Trophoblast cell (in vitro differentiated cells and primary cell): ENCODE data around the gene EVC.
"Not testable (repeated sequence)": the region's sequence is repeated elsewhere in the genome, so short reads cannot be mapped to it uniquely, and the experiment has no call there.

ENCODE experiments used
- DNase-seq, 2 donors: peaks; one replicate each; pipeline ENCODE4 v3.0.0-alpha.2; 2016
- H2AFZ ChIP-seq: 2 replicates; pipeline ENCODE4 v1.6.1; 2013; ENCODE audit warnings: low read length, moderate library complexity, mild to moderate bottlenecking; ENCODE audit not compliant: insufficient read depth, poor library complexity
- H2AK5ac ChIP-seq: 2 replicates; pipeline ENCODE4 v1.6.1; 2013; ENCODE audit warnings: mild to moderate bottlenecking, low read length
- H2BK120ac ChIP-seq: 2 replicates; pipeline ENCODE4 v1.6.1; 2013; ENCODE audit warnings: low read length, mild to moderate bottlenecking, moderate library complexity; ENCODE audit not compliant: insufficient read depth, poor library complexity
- H2BK12ac ChIP-seq: 2 replicates; pipeline ENCODE4 v1.6.1; 2013; ENCODE audit warnings: mild to moderate bottlenecking, low read length, moderate library complexity
- H2BK5ac ChIP-seq: 2 replicates; pipeline ENCODE4 v1.6.1; 2013; ENCODE audit warnings: low read length, low read depth, moderate library complexity, mild to moderate bottlenecking; ENCODE audit not compliant: poor library complexity
- H3K14ac ChIP-seq: 2 replicates; pipeline ENCODE4 v1.6.1; 2013; ENCODE audit warnings: mild to moderate bottlenecking, low read length
- H3K18ac ChIP-seq: 2 replicates; pipeline ENCODE4 v1.6.1; 2013; ENCODE audit warnings: mild to moderate bottlenecking, low read length
- H3K23ac ChIP-seq: 2 replicates; pipeline ENCODE4 v1.6.1; 2013; ENCODE audit warnings: low read length
- H3K27ac ChIP-seq: 2 replicates; pipeline ENCODE4 v1.5.1; 2013; ENCODE audit warnings: low read depth, mild to moderate bottlenecking, inconsistent platforms, low read length, moderate library complexity
- H3K27me3 ChIP-seq: 2 replicates; pipeline ENCODE4 v1.6.1; 2013; ENCODE audit warnings: inconsistent platforms, mild to moderate bottlenecking, low read length, moderate library complexity; ENCODE audit not compliant: insufficient read depth
- H3K36me3 ChIP-seq, 2 experiments: 1 replicate in 1 of 2; 2 replicates in 1 of 2; pipeline ENCODE4 v1.6.1; 2013; ENCODE audit warnings: low read length in 2 of 2, mild to moderate bottlenecking in 2 of 2, moderate library complexity in 1 of 2; ENCODE audit not compliant: insufficient read depth in 2 of 2, control insufficient read depth in 1 of 2
- H3K4ac ChIP-seq: 2 replicates; pipeline ENCODE4 v1.6.1; 2013; ENCODE audit warnings: low read depth, mild to moderate bottlenecking, low read length, moderate library complexity
- H3K4me1 ChIP-seq, 2 experiments: 1 replicate in 1 of 2; 2 replicates in 1 of 2; pipeline ENCODE4 v1.6.1; 2013; ENCODE audit warnings: low read length in 2 of 2, mild to moderate bottlenecking in 2 of 2, moderate library complexity in 1 of 2; ENCODE audit not compliant: insufficient read depth in 2 of 2, control insufficient read depth in 1 of 2
- H3K4me2 ChIP-seq: 2 replicates; pipeline ENCODE4 v1.6.1; 2013; ENCODE audit warnings: inconsistent platforms, mild to moderate bottlenecking, low read length, moderate library complexity
- H3K4me3 ChIP-seq: 2 replicates; pipeline ENCODE4 v1.5.1; 2013; ENCODE audit warnings: mild to moderate bottlenecking, low read depth, low read length, inconsistent platforms
- H3K79me1 ChIP-seq: one replicate; pipeline ENCODE4 v1.6.1; 2013; ENCODE audit warnings: low read length
- H3K79me2 ChIP-seq: 2 replicates; pipeline ENCODE4 v1.6.1; 2013; ENCODE audit warnings: low read length, mild to moderate bottlenecking; ENCODE audit not compliant: control insufficient read depth, insufficient read depth, poor library complexity
- H3K9ac ChIP-seq: 2 replicates; pipeline ENCODE4 v1.6.1; 2013; ENCODE audit warnings: mild to moderate bottlenecking, low read length
- H3K9me3 ChIP-seq: 2 replicates; pipeline ENCODE4 v1.6.1; 2013; ENCODE audit warnings: low read depth, mild to moderate bottlenecking, control low read depth, inconsistent platforms, low read length; ENCODE audit not compliant: insufficient read depth
- H4K12ac ChIP-seq: 2 replicates; pipeline ENCODE4 v1.6.1; 2013; ENCODE audit warnings: low read depth, mild to moderate bottlenecking, low read length, moderate library complexity
- H4K8ac ChIP-seq: 2 replicates; pipeline ENCODE4 v1.6.1; 2013; ENCODE audit warnings: low read depth, mild to moderate bottlenecking, low read length, moderate library complexity
- H4K91ac ChIP-seq: one replicate; pipeline ENCODE4 v1.6.1; 2013; ENCODE audit warnings: low read depth, mild to moderate bottlenecking, low read length, moderate library complexity
- WGBS: extraction: QIAGEN DNeasy Blood & Tissue Kit; methylation state at CpG from one replicate; pipeline ENCODE4 v1.1.7; 2013; ENCODE audit warnings: missing lambda C conversion rate; ENCODE audit not compliant: insufficient read length, insufficient coverage; ENCODE audit errors: extremely low coverage; 5-methylcytosine and 5-hydroxymethylcytosine counted together

Gene EVC

DNA sequence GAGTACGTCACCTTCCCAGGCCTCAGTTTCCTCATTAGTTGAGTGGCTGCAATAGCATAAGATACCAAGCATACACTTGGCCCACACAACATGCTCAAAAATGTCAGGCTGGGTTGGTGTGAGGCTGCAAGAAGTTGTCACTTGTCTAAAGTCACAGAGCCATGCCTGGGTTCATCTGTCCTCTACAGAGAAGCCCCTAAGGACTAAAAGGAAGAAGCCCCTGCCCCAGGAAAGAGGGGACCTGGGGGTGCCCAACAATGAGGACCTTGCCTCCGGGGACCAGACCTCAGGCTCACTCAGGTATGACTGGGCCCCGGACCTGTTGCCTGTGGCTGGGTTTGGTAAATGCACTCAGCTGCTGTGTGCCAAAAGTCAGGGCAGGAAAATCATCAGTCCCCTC lies 99.2 kb downstream of the EVC start:
- Histone ChIP-seq H3K18ac (no peak overlapping the region), H3K9me3 (no peaks in the 10 kb centered on the region), H4K91ac (no peak overlapping the region), H3K4me1 (no peaks in the 10 kb centered on the region), H2BK12ac (no peak overlapping the region), H3K27me3 (no peaks in the 10 kb centered on the region), H3K4ac (no peak overlapping the region), H3K23ac (no peak overlapping the region), H3K4me2 (no peak overlapping the region), H3K9ac (no peak overlapping the region), H4K12ac (no peak overlapping the region), H3K27ac (no peak overlapping the region), H2BK120ac (no peak overlapping the region), H3K14ac (no peak overlapping the region), H3K36me3 (peaks cover 36 to 51% of the 10 kb centered on the region in 2 experiments), H2AFZ (no peak overlapping the region), H4K8ac (no peak overlapping the region), H3K79me1 (no peaks in the 10 kb centered on the region), H2AK5ac (no peak overlapping the region), H3K79me2 (no peaks in the 10 kb centered on the region), H3K4me3 (no peak overlapping the region), H2BK5ac (no peak overlapping the region)
- no CpG with 5 or more reads among the region's 3 CpGs for WGBS
- DNase-seq: no peak

DNA sequence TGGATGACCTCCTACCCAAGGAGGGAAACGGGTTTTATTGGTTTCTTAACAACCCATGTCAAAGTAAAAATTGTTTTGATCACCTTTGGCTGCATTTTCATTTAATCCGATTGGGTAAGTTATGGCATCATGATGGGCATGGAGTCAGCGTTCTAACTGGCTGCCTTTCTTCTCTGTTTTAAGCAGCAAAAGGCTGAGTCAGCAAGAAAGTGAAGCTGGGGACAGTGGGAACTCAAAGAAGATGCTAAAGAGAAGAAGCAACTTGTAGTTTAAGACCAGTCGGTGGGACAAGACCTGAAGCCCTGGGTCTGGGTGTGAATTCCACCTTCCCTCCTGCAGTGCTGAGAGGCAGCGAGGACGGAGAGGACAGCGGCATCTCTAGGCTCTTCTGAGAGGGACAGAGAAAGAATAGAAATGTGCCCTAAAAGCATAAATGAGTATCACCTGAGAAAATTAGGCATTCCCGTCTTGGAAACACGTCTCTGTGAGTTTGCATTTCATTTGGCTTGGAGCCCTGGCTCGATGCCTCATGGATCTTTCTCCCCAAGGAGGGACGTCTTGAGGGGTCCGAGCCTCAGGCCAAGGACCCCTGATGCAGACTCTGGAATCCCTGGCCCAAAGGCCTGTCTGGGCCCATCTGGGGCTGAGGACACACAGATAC lies 99.9 kb downstream of the EVC start:
- H4K8ac ChIP-seq: no peak overlapping the region
- no peak overlapping the region for H3K4me2 ChIP-seq
- no peak overlapping the region for H3K18ac ChIP-seq
- H3K23ac ChIP-seq: no peak overlapping the region
- H4K12ac ChIP-seq: no peak overlapping the region
- no peaks in the 10 kb centered on the region for H3K79me2 ChIP-seq
- no CpG with 5 or more reads among the region's 12 CpGs for WGBS
- no peak overlapping the region for H4K91ac ChIP-seq
- H3K36me3 ChIP-seq: peaks cover 34 to 50% of the 10 kb centered on the region in 2 experiments
- no peak for DNase-seq
- no peak overlapping the region for H3K4ac ChIP-seq
- H3K9ac ChIP-seq: no peak overlapping the region
- H3K79me1 ChIP-seq: no peaks in the 10 kb centered on the region
- H3K27me3 ChIP-seq: no peaks in the 10 kb centered on the region
- no peak overlapping the region for H2BK120ac ChIP-seq
- H3K4me1 ChIP-seq: no peaks in the 10 kb centered on the region
- no peak overlapping the region for H3K4me3 ChIP-seq
- no peak overlapping the region for H3K27ac ChIP-seq
- no peak overlapping the region for H3K14ac ChIP-seq
- no peaks in the 10 kb centered on the region for H3K9me3 ChIP-seq
- no peak overlapping the region for H2BK5ac ChIP-seq
- no peak overlapping the region for H2BK12ac ChIP-seq
- H2AK5ac ChIP-seq: no peak overlapping the region
- H2AFZ ChIP-seq: no peak overlapping the region

DNA sequence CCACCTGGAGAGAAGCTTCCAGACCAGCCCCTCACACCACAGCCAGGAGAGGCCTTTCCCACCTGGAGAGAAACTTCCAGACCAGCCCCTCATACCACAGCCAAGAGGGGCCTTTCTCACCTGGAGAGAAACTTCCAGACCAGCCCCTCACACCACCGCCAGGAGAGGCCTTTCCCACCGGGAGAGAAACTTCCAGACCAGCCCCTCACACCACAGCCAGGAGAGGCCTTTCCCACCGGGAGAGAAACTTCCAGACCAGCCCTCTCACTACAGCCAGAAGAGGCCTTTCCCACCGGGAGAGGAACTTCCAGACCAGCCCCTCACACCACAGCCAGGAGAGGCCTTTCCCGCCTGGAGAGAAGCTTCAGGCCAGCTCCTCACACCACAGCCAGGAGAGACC lies 101.1 kb downstream of the EVC start:
- no CpG with 5 or more reads among the region's 5 CpGs for WGBS
- not testable (repeated sequence) for H3K27me3 ChIP-seq, H2BK120ac ChIP-seq, H3K14ac ChIP-seq, DNase-seq, H2BK12ac ChIP-seq, H4K91ac ChIP-seq, H3K79me2 ChIP-seq, H3K79me1 ChIP-seq, H3K18ac ChIP-seq, H2AK5ac ChIP-seq, H2BK5ac ChIP-seq, H3K27ac ChIP-seq, H4K12ac ChIP-seq, H4K8ac ChIP-seq, H3K4me3 ChIP-seq, H3K4me2 ChIP-seq, H3K23ac ChIP-seq, H3K9me3 ChIP-seq, H3K9ac ChIP-seq, H2AFZ ChIP-seq, H3K4ac ChIP-seq, H3K4me1 ChIP-seq
- peaks cover 34 to 57% of the 10 kb centered on the region in 2 experiments for H3K36me3 ChIP-seq

- no peak overlapping the region for H2BK5ac ChIP-seq
- no peak overlapping the region for H2AFZ ChIP-seq
- no peaks in the 10 kb centered on the region for H3K4me1 ChIP-seq
- DNase-seq: peak; percentile 44 to 86
- no peak overlapping the region for H3K18ac ChIP-seq
- H4K12ac ChIP-seq: no peak overlapping the region
- no peak overlapping the region for H2BK120ac ChIP-seq
- H2AK5ac ChIP-seq: no peak overlapping the region
- no peak overlapping the region for H4K8ac ChIP-seq
- H3K14ac ChIP-seq: no peak overlapping the region
- H3K36me3 ChIP-seq: peaks cover 34 to 57% of the 10 kb centered on the region in 2 experiments
- H3K79me1 ChIP-seq: no peaks in the 10 kb centered on the region
- no peak overlapping the region for H3K4me3 ChIP-seq
- no peak overlapping the region for H3K23ac ChIP-seq
- H4K91ac ChIP-seq: no peak overlapping the region
- WGBS: no CpG with 5 or more reads among the region's 9 CpGs
- H3K9ac ChIP-seq: no peak overlapping the region
- peaks cover 2% of the 10 kb centered on the region for H3K9me3 ChIP-seq
- no peak overlapping the region for H3K27ac ChIP-seq
- no peak overlapping the region for H3K4ac ChIP-seq
- H3K27me3 ChIP-seq: no peaks in the 10 kb centered on the region
- H3K79me2 ChIP-seq: no peaks in the 10 kb centered on the region
- no peak overlapping the region for H2BK12ac ChIP-seq
- H3K4me2 ChIP-seq: no peak overlapping the region
These were observed 101.7 kb downstream of the EVC start for GRCh38 chr4:5812506-5813229.
